Peyer's patch (tissue), 4 donors: ENCODE data around the gene SPATA16. TPM values are rescaled to one million over a fixed set of nuclear protein-coding genes. Genes with fewer than 3 reads are reported as not detected.
"Not testable (repeated sequence)": the region's sequence is repeated elsewhere in the genome, so short reads cannot be mapped to it uniquely, and the experiment has no call there.

ENCODE experiments used
- DNase-seq, 3 donors: peaks; one replicate each; pipeline ENCODE4 v3.0.0-alpha.2; 2017 to 2019
- H3K27ac ChIP-seq, 4 donors: fragments of 200-600 bp; sonication (generic); one replicate each; pipeline ENCODE4 v1.5.1; 2016 to 2019
- H3K27me3 ChIP-seq, 2 donors: fragments of 200-600 bp; sonication (generic); one replicate each; pipeline ENCODE4 v1.5.1; 2019
- H3K36me3 ChIP-seq, 3 donors: fragments of 200-600 bp; sonication (generic); one replicate each; pipeline ENCODE4 v1.5.1; 2016 to 2019
- H3K4me1 ChIP-seq, 4 donors: fragments of 200-600 bp; sonication (generic); one replicate each; pipeline ENCODE4 v1.5.1; 2016 to 2019
- H3K4me3 ChIP-seq, 4 donors: fragments of 200-600 bp; sonication (generic); 1 replicate in 3 of 4; 2 replicates in 1 of 4; pipeline ENCODE4 v1.5.1; 2016 to 2019; ENCODE audit warnings: mild to moderate bottlenecking in 1 of 4
- H3K9me3 ChIP-seq, 4 donors: fragments of 200-600 bp; sonication (generic); one replicate each; pipeline ENCODE4 v1.5.1; 2016 to 2019; ENCODE audit warnings: mild to moderate bottlenecking in 1 of 4
- POLR2A ChIP-seq, 2 donors: fragments of 450-650 bp; IDR thresholded peaks; one replicate each; pipeline ENCODE4 v1.5.1; 2017; ENCODE audit warnings: antibody characterized with exemption in 2 of 2, mild to moderate bottlenecking in 2 of 2, moderate library complexity in 2 of 2
- total RNA-seq, 4 donors: library from RNA; depleted of rRNA; stranded (reverse); fragments of >200 nt; gene quantifications; one replicate each; pipeline ENCODE4 v1.1.0, GENCODE V29; 2016
- TF ChIP-seq, protein P1 (sequence below), 6 experiments: fragments of 450-650 bp in 4 of 6; fragments of 200-600 bp in 2 of 6; sonication (generic) in 1 of 6; IDR thresholded peaks; one replicate each; pipeline ENCODE4 v1.5.1; 2017 to 2019; ENCODE audit warnings: antibody characterized with exemption in 6 of 6, mild to moderate bottlenecking in 3 of 6, moderate library complexity in 1 of 6

The SPATA16 gene
- total RNA-seq, 4 donors from 2014 or later: not detected

DNA sequence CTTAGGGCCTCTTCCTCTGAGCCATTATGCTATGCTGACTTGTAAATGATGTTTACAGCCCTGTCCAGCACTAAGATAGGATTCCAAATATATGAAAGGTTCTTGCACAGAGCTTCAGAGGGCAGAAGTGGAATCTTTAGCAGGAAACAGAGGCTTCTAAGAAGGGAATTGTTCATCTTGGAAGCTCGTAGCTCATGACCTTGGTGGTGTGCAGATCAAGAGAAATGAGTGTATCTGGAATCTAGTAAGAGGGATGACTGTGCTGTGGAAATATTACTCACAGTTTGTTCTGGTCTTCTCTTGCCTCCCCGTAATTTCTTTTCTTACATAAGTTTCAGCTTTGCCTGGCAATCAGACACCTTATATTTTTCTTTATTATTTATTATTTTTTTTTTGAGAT, 175.8 kb downstream of the SPATA16 start:
- Histone ChIP-seq H3K27ac (no peak overlapping the region), H3K4me3 (no peak overlapping the region), H3K27me3 (no peaks in the 10 kb centered on the region), H3K9me3 (no peaks in the 10 kb centered on the region), H3K4me1 (no peaks in the 10 kb centered on the region), H3K36me3 (no peaks in the 10 kb centered on the region)
- no peak for TF ChIP-seq POLR2A (IDR thresholded peaks at IDR 0.05)
- TF ChIP-seq, protein P1, sequence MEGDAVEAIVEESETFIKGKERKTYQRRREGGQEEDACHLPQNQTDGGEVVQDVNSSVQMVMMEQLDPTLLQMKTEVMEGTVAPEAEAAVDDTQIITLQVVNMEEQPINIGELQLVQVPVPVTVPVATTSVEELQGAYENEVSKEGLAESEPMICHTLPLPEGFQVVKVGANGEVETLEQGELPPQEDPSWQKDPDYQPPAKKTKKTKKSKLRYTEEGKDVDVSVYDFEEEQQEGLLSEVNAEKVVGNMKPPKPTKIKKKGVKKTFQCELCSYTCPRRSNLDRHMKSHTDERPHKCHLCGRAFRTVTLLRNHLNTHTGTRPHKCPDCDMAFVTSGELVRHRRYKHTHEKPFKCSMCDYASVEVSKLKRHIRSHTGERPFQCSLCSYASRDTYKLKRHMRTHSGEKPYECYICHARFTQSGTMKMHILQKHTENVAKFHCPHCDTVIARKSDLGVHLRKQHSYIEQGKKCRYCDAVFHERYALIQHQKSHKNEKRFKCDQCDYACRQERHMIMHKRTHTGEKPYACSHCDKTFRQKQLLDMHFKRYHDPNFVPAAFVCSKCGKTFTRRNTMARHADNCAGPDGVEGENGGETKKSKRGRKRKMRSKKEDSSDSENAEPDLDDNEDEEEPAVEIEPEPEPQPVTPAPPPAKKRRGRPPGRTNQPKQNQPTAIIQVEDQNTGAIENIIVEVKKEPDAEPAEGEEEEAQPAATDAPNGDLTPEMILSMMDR (IDR thresholded peaks at IDR 0.05): no peak
- no peak for DNase-seq

DNA sequence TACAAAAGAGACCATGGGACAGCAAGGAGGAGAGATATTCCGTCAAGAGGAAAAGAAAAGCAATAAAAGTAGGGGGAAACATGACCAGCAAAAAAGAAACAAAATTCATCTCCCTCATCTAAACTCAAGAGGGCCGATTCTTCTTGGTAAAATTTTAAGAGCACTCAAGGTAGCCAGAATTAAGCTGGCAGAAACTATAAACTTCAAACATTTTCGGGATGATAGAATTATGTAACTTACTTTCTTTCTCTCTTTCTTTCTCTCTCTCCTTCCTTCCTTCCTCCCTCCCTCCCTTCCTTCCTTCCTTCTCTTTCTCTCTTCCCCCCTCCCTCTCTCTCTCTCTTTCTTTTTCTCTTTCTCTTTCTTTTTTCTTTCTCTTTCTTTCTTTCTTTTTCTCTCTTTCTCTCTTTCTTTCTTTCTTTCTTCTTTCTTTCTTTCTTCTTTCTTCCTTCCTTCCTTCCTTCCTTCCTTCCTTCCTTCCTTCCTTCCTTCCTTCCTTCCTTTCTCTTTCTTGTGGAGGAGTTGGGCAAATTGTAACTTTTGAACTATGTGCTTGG, 180.3 kb downstream of the SPATA16 start:
- H3K27me3 ChIP-seq, H3K4me1 ChIP-seq, H3K36me3 ChIP-seq, H3K27ac ChIP-seq, H3K9me3 ChIP-seq, DNase-seq, H3K4me3 ChIP-seq: not testable (repeated sequence)

DNA sequence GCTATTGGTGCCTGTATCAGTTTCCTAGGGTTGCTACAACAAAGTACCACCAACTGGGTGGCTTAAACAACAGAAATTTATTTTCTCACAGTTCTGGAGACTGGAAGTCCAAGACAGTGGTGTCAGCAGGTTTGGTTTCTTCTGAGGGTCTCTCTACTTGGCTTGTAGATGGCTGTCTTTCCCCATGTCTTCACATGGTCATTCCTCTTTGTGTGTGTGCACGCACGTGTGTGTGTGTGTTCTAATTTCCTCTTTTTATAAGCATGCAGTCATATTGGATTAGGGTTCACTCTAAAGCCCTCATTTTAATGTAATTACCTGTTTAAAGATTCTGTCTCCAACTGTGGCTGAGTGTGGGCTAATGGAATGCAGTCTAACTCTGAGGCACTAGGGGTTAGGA, 182.5 kb downstream of the SPATA16 start:
- H3K4me3 ChIP-seq: no peak overlapping the region
- H3K36me3 ChIP-seq: no peaks in the 10 kb centered on the region
- H3K9me3 ChIP-seq: no peaks in the 10 kb centered on the region
- no peak overlapping the region for H3K27ac ChIP-seq
- no peak for TF ChIP-seq POLR2A (IDR thresholded peaks at IDR 0.05)
- TF ChIP-seq, protein P1 (IDR thresholded peaks at IDR 0.05): no peak
- H3K27me3 ChIP-seq: no peaks in the 10 kb centered on the region
- no peak for DNase-seq
- no peaks in the 10 kb centered on the region for H3K4me1 ChIP-seq

DNA sequence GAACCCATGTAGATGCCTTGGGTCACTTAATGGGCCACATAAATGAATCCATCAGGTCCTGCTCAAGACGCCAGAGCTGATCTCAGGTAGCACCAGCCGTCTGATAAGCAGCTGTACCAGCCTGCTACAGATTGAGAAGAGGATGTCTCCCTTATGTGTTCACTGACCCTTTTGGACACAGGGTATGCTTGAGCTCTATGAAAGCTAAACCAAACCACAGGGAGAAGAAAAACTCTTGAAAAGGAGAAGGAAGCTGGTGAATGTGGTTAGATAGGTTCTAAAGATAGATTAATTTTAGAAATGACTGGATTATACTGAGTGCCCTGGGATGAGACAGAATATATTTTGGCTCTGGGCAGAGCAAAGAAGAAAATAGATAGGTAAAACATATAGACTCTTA, 187.5 kb downstream of the SPATA16 start:
- TF ChIP-seq, protein P1 (IDR thresholded peaks at IDR 0.05): no peak
- no peak for TF ChIP-seq POLR2A (IDR thresholded peaks at IDR 0.05)
- Histone ChIP-seq H3K9me3 (no peaks in the 10 kb centered on the region), H3K4me3 (no peak overlapping the region), H3K27me3 (no peaks in the 10 kb centered on the region), H3K4me1 (no peaks in the 10 kb centered on the region), H3K27ac (no peak overlapping the region), H3K36me3 (no peaks in the 10 kb centered on the region)
- no peak for DNase-seq

DNA sequence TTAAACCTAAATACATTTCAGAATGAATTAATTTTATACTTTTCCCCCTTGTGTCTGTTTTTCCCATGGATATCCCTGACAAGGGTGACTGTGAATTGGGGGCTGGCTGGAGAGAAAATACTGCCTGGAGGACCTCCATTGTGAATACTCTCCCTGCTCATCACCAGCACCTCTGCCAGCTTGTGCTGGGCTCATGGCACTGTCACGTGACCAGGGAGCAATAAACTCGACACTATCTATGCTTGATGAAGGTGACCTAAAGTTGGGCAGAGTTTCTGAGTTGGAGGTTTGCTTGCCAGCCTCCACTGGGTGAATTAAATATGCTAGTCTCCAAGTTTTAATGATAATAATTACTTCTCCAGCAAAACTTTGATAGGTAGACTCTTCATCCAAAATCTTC, 189.5 kb downstream of the SPATA16 start:
- no peak for DNase-seq
- H3K36me3 ChIP-seq: no peaks in the 10 kb centered on the region
- H3K27me3 ChIP-seq: no peaks in the 10 kb centered on the region
- no peak overlapping the region for H3K4me3 ChIP-seq
- TF ChIP-seq, protein P1 (IDR thresholded peaks at IDR 0.05): no peak
- TF ChIP-seq POLR2A (IDR thresholded peaks at IDR 0.05): no peak
- no peak overlapping the region for H3K27ac ChIP-seq
- no peaks in the 10 kb centered on the region for H3K4me1 ChIP-seq
- no peaks in the 10 kb centered on the region for H3K9me3 ChIP-seq

DNA sequence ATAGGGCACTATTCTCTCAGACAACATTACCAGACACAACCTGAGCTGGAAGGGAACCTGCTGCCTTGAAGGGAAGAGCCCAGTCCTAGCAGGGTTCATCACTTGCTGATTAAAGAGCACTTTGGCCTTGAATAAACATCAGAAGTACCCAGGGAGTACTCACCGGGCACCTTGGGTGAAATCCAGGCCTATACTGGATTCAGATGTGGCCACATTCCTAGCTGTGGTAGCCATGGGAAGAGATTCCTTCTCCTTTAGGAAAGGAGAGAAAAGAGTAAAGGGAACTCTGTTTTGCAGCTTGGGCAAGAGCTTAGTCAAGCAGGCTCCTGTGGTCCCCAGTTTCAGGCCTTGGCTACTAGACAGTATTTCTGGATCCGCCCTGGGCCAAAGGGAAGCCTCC, 195.0 kb downstream of the SPATA16 start:
- H3K9me3 ChIP-seq: no peaks in the 10 kb centered on the region
- H3K36me3 ChIP-seq: no peaks in the 10 kb centered on the region
- H3K4me3 ChIP-seq: no peak overlapping the region
- no peak for DNase-seq
- TF ChIP-seq POLR2A (IDR thresholded peaks at IDR 0.05): no peak
- TF ChIP-seq, protein P1 (IDR thresholded peaks at IDR 0.05): no peak
- H3K27ac ChIP-seq: no peak overlapping the region
- H3K4me1 ChIP-seq: no peaks in the 10 kb centered on the region
- no peaks in the 10 kb centered on the region for H3K27me3 ChIP-seq
